Heart left ventricle (tissue), 16 donors: Measurements from ENCODE around the gene SUFU. TPM values are rescaled to one million over a fixed set of nuclear protein-coding genes. Genes with fewer than 3 reads are reported as not detected.

Experiments used
- ATAC-seq, 4 donors: fragments of 200-7000 bp; cut with Tn5 transposase; one replicate each; pipeline ENCODE4 v1.9.1; 2020 to 2022; ENCODE audit warnings: moderate library complexity in 4 of 4, mild to moderate bottlenecking in 3 of 4, moderate number of reproducible peaks in 1 of 4
- DNase-seq, 5 donors: peaks; one replicate each; pipeline ENCODE4 v3.0.0-alpha.2; 2020
- H3K27ac ChIP-seq, 12 donors: fragments of 200-600 bp; sonication (generic) in 4 of 12; one replicate each; pipeline versions ENCODE4 v1.5.0 to v1.8.0; 2016 to 2022; ENCODE audit warnings: mild to moderate bottlenecking in 2 of 12
- H3K27me3 ChIP-seq, 9 donors: fragments of 200-600 bp; sonication (generic) in 2 of 9; one replicate each; pipeline versions ENCODE4 v1.5.1 to v1.8.0; 2016 to 2022; ENCODE audit warnings: mild to moderate bottlenecking in 3 of 9
- H3K36me3 ChIP-seq, 9 donors: fragments of 200-600 bp; sonication (generic) in 2 of 9; one replicate each; pipeline versions ENCODE4 v1.5.0 to v1.8.0; 2018 to 2022; ENCODE audit warnings: mild to moderate bottlenecking in 2 of 9
- H3K4me1 ChIP-seq, 12 donors: fragments of 200-600 bp; sonication (generic) in 4 of 12; one replicate each; pipeline versions ENCODE4 v1.5.0 to v1.8.0; 2016 to 2022; ENCODE audit warnings: mild to moderate bottlenecking in 3 of 12
- H3K4me3 ChIP-seq, 12 donors: fragments of 200-600 bp; sonication (generic) in 4 of 12; one replicate each; pipeline versions ENCODE4 v1.5.0 to v1.8.0; 2017 to 2022; ENCODE audit warnings: mild to moderate bottlenecking in 9 of 12, moderate library complexity in 4 of 12
- H3K9me3 ChIP-seq, 12 donors: fragments of 200-600 bp; sonication (generic) in 4 of 12; one replicate each; pipeline versions ENCODE4 v1.5.0 to v1.8.0; 2016 to 2022; ENCODE audit warnings: mild to moderate bottlenecking in 1 of 12
- CTCF ChIP-seq, 12 donors: fragments of 200-600 bp; sonication (generic) in 4 of 12; IDR thresholded peaks; one replicate each; pipeline versions ENCODE4 v1.5.0 to v1.8.0; 2018 to 2022; ENCODE audit warnings: antibody characterized with exemption in 12 of 12, mild to moderate bottlenecking in 5 of 12
- POLR2A ChIP-seq, 2 donors: fragments of 450-650 bp; IDR thresholded peaks; one replicate each; pipeline ENCODE4 v1.6.1; 2017; ENCODE audit warnings: antibody characterized with exemption in 2 of 2, mild to moderate bottlenecking in 2 of 2, moderate library complexity in 2 of 2
- WGBS, 4 donors: extraction: QIAGEN DNeasy Blood & Tissue Kit in 2 of 4; methylation state at CpG; one replicate each; pipeline versions ENCODE4 v1.1.5 to v1.1.7; 2013 to 2018; 5-methylcytosine and 5-hydroxymethylcytosine counted together
- intact Hi-C, 10 donors: fragments of 100-400 bp; cut with DNase I; formaldehyde crosslinking; loops; one replicate each; pipeline versions ENCODE4 v1.11.1 to v1.14.2; 2022
- polyA plus RNA-seq, 2 donors: library from polyadenylated mRNA; stranded (reverse); fragments of 200-250 nt; gene quantifications; one replicate each; pipeline ENCODE4 v1.2.3, GENCODE V29; 2013
- total RNA-seq, 9 donors: library from RNA; depleted of rRNA in 2 of 9; stranded (reverse); fragments of >200 nt in 2 of 9; fragmentation: NEBNext Ultra II Directional in 3 of 9; extraction: Animal tissue kit (Norgen Biotek cat#: 25700) in 3 of 9; gene quantifications; one replicate each; pipeline versions ENCODE4 v1.1.0 to v1.2.4, GENCODE V29; 2016 to 2023
- donor health status: ischemic (EF 13 %, LVEDD 7.1; RV severe dilation, severe dysfunction).
- donor health status: healthy with polysubstance abuse.
- donor health status: DM: no; HTN: yes; CAD: no.
- donor health status: DM: no; HTN: no; CAD: no.
- donor health status: ischemic (EF 25% LVEDD 6.9; RV normal size, moderate dysfunction).
- donor health status: ischemic (EF 25% LVEDD 5.7; RV mildly dilated, moderate dysfunction).
- donor health status: healthy.
- donor health status: DM: yes; HTN: yes; CAD: no.
- donor health status: ischemic (EF 35%, LVEDD 5.7; RV mildly dilated, moderate dysfunction).
- donor health status: nonischemic (EF 11% LVEDD 7.7; RV severe dilation, severe dysfunction).
- donor health status: DM: yes; HTN: yes; CAD: no.
- donor health status: PGD.
- donor health status: ischemic (EF 29% LVEDD 5.4; RV normal size, mild dysfunction).
- donor health status: nonischemic (EF 23%, LVEDD 6.1; RV moderate dilation, normal function).

The SUFU gene
- total and polyA plus RNA-seq, 11 donors, result 3.7 to 12.7 (median 7.5) TPM

GRCh38 chr10:102467971-102468438 lies 35.8 kb upstream of the SUFU start:
- ATAC-seq, result peak in 2 of 4 donors; percentile 23 to 40
- WGBS, 4 donors, result 57 to 74% (median 66%) methylated on average over 6 of the region's 6 CpGs
- Histone ChIP-seq H3K36me3 (peaks cover 0 to 6% (median 0%) of the 10 kb centered on the region in 9 donors), H3K4me1 (peaks cover 0 to 19% (median 0%) of the 10 kb centered on the region in 12 donors), H3K27ac (peak overlapping the region in 1 of 12 donors; percentile 75), H3K9me3 (no peaks in the 10 kb centered on the region), H3K27me3 (no peaks in the 10 kb centered on the region), H3K4me3 (peak overlapping the region in 1 of 12 donors; percentile 1)
- TF ChIP-seq POLR2A (IDR thresholded peaks at IDR 0.05), result no peak
- no peak for TF ChIP-seq CTCF (IDR thresholded peaks at IDR 0.05)
- no peak for DNase-seq
- intact Hi-C loops, result no loop called here

GRCh38 chr10:102468683-102469082 lies 35.1 kb upstream of the SUFU start:
- DNase-seq, result peak in 1 of 5 donors; percentile 32
- intact Hi-C loops, result no loop called here
- no peaks in the 10 kb centered on the region for H3K9me3 ChIP-seq
- H3K36me3 ChIP-seq, result peaks cover 0 to 6% (median 0%) of the 10 kb centered on the region in 9 donors
- TF ChIP-seq POLR2A (IDR thresholded peaks at IDR 0.05) (no peak), CTCF (IDR thresholded peaks at IDR 0.05) (no peak)
- WGBS, 4 donors, result 64 to 81% (median 68%) methylated on average over 9 of the region's 9 CpGs
- no peak overlapping the region for H3K4me3 ChIP-seq
- ATAC-seq, result peak in 3 of 4 donors; percentile 18 to 35 (median 33)
- peaks cover 0 to 19% (median 0%) of the 10 kb centered on the region in 12 donors for H3K4me1 ChIP-seq
- H3K27me3 ChIP-seq, result no peaks in the 10 kb centered on the region
- peak overlapping the region in 1 of 12 donors; percentile 75 for H3K27ac ChIP-seq

- intact Hi-C loops, result loop anchor here in 1 of 10 donors (10.0 kb wide), 1 partner anchor 86 kb away; no protein-coding TSS in a partner anchor
- DNase-seq (no peak), ATAC-seq (no peak)
- Histone ChIP-seq H3K9me3 (no peaks in the 10 kb centered on the region), H3K27ac (no peak overlapping the region), H3K4me3 (no peak overlapping the region), H3K4me1 (peaks cover 0 to 19% (median 0%) of the 10 kb centered on the region in 12 donors), H3K27me3 (no peaks in the 10 kb centered on the region), H3K36me3 (peaks cover 0 to 6% (median 0%) of the 10 kb centered on the region in 9 donors)
- 92 to 98% (median 94%) methylated on average over 19 to 36 of the region's 36 CpGs for WGBS, 4 donors
- TF ChIP-seq CTCF (IDR thresholded peaks at IDR 0.05), result no peak
- no peak for TF ChIP-seq POLR2A (IDR thresholded peaks at IDR 0.05)
These were observed 32.9 kb upstream of the SUFU start for GRCh38 chr10:102470579-102471546.
